Activated CD8-positive, alpha-beta memory T cell treated with anti-CD3 and anti-CD28 coated beads for 48 hours (primary cell): ENCODE measurements around the gene PHAF1.

Experiments used
- DNase-seq, 3 experiments: peaks; one replicate each; pipeline ENCODE4 v3.0.0-alpha.2; 2020; ENCODE audit warnings: low read depth in 2 of 3, low spot score in 2 of 3

PHAF1 gene

DNA sequence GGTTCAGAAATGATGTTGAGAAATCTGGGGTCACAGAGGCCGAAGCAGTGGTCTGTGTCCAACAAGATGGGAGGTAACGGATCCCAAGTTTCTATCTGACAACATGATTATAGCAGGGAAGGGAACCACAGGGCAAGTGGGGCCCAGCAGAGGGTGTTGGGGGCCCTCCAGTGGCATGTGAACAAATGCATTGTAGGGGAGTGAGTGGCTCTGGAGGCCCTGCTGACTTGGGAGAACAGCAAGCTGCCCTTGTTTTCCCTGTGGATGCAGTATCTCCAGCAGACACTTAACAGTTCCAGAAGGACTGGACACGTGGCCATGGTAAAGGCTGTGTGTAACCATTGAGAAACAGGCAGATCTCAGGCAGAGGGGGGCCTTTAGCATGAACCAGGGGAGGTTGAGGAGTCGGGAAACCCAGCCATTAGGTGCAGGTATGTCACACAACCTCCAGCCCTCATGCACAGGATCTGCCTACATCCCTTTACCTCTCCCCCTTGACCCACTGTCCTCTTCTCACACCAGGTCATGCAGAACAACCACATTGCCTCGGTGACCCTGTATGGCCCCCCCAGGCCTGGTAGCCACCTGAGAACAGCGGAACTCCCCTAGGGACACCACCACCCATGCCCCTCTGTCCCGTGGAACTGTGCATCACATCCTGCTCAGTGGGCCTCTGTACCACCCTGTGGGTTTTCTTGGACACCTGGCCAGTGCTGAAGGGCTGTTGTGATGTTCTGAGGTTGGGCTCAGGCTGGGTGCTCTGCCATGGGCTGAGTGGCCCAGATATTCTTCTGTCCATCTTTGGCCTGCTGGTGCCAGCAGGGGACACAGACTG is 37.0 kb downstream of the PHAF1 start:
- DNase-seq, result no peak

DNA sequence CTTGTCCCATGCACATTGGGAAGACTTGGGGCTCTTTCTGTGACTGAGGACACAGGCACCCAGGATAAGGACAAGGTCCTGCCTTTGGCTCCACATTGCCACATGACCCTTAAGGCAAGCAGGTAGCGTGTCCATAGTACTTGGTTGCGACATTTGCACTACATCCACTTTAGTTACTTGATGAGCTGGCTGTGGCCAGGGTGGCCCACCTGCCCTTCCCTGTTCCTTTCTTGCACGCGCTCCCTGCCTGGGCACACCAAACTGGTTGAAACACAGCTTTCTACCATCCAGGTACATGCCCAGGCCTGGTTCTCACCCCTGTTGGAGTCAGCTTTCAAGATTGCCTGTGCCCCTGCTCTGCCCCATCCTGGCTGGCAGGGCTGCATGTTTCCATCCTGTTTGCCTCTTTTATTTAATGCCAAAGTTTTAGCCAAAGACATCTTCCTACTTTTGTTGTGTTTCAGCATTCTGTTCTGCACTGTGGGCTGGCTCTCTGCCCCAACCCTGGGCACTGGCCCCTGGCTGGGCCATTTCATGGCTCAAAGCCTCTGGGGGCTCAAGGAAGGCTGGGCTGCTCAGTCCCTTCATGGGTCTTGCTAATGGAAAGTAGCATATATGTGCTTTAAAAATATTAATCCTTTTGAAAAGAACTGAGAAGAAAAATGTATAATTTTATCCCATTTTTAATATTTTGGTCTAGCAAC is 37.8 kb downstream of the PHAF1 start:
- no peak for DNase-seq

DNA sequence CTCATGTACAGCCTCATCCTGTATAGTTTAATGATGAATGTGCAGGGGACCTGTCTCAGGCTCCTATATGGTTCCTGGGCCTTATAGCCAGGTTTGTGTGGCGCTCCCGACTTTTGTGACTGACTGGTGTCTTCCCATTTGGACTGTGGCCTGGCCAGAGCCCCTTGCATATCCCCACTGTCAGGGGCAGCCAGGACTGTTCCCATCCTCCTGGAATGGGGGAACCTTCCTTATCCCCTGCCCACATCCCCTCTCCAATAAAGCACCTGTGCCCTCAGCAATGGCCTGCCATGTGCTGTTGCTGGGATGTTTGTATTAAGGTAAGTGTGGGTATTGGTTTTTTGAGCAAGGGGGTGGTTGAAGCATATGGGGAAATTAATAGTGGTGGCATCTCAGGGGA is 38.5 kb downstream of the PHAF1 start:
- DNase-seq, result no peak

DNA sequence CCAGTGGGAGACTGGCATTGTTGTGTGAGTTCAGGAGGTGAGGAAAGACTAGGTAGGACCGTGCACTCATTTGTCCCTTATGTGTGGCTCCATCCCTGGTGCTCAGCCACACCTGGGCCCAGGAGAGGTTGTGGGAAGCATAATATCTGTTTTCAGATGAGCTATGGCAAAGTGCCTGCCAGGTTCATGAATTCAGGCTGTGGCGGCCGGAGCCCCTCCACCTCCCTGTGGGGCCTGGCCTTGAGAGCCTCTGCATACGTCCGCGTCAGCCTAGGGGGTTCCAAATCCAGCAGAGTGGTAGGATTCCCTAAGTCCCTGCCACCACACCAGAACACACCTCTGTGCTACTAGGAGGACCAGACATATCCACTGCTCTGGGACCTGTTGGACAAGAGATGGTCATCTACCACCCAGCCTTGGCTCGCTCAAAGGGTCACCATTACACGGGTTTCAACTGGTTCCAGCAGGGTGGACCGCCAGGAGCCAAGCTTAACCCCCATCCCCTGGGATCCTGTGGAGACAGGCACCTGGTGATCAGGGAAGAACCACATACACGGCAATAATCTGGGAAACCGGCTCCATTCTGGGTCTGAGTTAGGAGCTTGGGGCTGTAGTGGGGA is 39.0 kb downstream of the PHAF1 start:
- DNase-seq, result no peak

DNA sequence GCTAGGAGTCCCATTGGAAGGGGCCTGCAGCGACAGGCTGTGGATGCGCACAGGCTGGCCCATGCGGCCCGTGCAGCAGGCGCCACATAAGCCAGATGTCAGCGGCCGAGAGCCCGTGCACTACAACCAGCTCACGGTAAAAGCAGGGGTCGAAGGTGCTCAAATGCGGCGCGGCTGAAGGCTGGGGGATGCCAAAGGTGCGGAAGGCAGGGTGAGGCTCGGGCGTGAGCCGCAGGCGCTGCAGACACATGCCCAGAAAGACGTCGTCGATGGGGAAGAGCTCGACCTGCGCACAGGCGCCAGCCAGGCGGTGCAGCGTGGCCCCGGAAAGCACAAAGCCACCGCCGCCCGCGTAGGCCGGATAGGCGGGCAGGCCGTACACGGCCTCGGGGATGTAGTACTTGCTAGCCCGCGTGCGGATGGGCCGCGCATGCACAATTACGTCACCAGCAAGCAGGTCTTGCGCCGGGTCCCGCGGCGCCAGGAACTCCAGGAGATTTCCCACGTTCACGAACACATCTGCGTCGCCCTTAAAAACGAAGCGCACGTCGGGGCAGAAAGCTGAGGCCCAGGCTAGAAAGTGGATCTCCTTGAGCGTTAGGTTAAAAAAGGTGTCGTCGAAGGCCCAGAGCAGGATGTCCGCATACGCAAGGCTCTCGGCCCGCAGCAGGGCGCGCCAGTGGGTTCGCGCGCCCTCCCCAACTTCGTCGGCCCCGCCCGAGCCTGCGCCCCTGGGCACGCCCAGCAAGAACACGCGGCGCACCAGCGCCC is 39.7 kb downstream of the PHAF1 start:
- no peak for DNase-seq

DNA sequence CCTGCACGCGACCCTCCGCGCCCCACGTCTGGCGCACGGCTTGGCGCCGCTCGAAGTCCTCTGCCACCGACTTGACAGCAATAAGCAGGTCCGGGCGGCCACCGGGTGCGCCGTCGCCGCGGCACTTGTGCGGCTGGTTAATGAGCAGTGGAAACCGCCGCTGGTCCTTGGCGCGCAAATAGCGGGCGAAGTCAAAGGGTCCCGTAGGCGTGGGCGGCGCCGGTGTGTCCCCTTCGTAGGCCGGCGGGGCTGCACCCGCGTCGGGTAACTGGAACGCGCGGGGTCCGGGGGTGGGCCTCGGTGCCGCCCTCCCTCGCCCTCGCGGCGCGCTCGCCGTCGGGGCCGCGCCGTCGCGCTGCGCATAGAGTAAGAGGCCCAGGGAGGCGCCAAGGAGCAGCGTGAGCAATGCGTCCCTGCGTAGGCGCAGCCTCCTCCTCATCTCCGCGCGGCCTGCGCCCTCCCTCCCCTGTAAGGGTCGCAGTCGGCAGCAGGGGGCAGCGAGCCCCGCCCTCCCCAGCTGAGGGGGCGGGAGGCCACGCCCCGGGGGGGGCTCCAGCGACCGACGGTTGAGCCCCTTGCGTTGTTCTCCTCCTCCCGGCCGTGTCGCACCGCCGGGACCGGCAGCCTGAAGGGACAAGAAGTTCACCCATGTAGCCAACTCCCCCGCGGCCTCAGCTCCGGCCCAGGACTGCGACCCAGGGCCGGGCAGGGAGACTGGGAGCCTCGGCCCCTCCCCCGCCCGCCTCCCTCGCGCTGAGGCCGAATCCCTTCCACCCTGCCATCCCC is 40.5 kb downstream of the PHAF1 start:
- no peak for DNase-seq

DNA sequence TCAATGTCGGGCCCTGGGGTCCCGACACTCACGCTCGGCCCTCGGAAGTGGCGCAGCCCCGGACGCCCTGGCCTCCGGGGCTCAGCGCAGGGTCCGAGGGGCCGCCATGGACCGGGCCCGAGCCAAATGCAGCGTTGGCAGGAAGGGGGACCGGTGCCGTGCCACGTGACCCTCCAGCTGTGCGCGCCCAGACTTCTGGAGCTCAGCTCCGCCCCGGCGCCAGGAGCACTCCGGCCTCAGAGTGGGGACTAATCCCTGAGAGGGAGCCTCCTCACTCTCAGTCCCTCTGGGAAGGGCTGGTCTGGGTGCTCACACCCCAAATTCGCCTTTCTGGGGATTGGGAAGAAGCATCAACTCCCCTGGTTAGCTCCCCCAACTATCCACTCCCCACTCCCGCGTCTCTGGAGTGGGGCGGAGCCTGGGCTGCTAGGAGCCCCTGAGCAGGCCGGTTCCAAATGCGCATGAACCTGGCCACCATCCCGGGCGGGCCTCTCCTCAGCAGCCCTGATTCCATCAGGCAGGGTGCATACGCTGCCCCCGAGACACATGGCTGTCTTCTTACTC is 41.2 kb downstream of the PHAF1 start, which contains the start of gene B3GNT9:
B3GNT9 (minus strand) TSS at position 166 of the 564 bp plus-strand sequence. CDS start 513 bp downstream, outside the sequence.
- DNase-seq, result no peak

DNA sequence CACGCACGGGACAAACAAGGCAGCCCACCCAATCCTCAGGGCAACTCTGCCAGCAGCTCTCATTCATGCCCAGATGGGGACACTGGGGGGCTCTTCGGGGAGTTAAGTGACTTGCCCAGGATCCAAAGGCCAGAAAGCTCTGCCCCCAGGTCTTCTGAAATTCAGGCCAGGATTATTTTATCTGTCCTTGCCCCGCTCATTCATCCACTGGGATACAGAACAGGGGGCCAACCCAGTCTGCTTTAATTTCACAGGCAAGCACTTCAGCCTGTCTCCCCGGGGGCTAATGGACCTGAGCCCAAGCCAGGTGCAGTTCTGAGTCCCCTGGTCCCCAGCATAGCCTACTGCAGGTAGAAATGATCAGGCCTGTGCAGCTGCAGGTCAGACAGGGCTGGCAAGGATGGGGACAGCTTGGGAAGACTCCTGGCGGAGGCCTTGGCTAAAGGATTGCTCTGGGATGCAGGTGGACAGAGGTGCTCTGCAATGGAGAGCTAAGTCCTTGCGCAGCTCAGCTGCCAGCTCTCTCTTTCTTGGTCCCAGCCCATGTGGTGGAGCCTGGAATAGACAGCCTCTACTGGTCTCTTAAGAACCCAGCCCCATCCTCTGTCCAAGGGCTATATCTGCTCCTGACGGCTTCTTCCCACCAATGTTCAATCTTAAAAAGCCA is 41.8 kb downstream of the PHAF1 start:
- DNase-seq, result no peak

DNA sequence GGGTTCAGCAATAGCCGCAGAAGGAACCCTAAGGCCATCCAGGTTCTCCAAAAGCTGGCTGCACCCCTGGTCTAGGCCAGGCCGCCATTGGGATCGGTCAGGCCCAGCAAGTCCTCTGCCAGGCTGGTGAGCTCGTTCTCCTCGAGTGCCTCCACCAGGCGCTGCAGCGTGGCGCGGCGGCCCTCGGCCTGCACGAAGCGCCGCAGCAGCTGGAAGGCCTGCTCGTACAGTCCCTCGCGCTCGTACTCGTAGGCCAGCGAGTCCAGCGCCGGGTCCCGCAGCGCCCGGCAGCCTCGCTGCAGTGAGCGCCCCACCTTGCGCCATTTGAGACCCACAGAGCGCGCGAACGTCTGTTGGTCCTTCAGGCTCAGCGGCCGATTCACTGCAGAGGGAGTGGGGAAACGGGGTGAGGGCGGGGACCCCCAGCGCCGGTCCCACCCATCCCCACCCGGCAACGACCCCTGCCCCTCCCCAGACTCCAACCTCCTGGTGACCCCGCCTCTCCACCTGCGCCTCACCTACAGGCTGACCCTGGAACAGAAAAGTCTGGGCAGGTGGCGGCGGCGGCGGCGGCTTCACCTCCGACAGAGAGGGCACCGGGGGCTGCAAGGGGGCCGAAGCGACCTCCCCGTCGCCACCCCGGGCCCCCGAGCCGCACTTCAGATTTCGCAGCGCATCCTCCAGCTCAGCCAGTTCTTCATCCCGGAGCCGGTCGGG is 45.0 kb downstream of the PHAF1 start:
- DNase-seq, result no peak

DNA sequence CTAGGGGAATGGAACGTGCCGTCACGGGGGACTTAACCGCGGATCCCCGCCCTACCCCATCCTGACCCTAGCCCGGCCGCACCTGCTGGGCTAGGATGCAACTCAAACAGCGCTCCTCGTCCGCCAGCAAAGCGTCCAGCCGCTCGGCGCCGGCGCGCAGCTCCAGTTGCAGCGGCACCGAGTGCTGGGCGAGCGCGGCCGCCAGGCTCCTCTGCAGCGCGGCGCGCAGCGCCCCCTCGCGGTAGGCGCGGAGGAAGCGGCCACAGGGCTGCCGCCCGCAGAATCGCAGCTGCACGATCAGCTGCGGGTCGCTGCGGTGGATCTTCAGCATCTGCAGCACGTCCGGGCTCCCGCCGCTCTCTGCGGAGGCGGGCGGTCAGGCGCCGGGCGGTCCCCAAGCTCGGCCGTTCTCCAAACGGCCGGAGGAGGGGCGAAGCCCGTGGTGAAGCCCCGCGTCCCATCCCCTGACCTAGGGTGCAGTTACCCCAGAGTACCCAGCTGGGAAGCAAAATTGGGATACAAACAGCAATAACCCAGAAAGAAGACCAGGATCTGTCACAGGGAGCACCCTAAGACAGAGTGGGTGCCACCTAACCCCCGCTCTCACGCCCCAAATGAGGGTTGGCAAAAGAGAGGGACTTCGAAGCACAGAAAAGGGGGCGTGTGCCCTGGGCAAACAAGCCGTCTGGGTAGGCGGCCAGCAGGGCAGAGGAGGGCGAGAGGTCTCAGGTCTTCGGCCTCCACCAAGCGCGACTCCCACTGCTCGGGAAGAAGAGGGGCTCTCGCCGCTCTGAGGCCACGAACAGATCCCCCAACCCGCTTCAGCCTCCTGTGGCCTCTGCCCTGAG is 45.8 kb downstream of the PHAF1 start:
- peak; percentile 54 to 70 (median 69) for DNase-seq

DNA sequence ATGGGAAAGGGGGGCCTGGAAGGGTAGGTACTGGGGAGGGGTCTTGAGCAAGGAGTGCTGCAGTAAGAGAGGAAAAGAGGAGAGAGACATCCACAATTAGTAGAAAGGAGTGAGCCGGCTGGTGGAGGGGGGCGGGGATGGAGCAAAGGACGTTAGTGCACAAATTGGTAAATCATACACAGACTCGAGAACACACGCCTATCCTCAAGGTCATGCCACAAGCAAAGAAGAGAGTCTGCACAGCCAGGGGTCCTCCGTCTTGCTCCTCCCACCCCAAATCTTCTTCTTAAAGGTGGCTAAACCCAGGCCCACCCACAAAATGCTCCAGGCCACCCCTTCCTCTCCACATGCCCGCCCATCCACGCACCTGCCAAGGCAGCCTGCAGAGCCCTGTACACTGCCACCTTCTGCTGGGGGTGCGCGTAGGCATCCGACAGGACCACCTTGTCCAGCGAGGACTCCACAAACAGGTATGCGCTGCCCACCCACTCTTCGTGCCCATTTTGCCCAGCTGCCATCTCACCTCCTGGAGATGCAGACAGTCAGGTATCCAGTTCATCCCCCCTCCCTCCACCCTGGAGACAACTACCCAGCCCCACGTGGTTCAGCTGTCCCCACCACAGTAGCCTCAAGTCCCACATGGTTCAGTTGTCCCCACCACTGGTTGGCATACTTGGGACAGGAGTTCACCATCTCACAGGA is 46.6 kb downstream of the PHAF1 start:
- no peak for DNase-seq

DNA sequence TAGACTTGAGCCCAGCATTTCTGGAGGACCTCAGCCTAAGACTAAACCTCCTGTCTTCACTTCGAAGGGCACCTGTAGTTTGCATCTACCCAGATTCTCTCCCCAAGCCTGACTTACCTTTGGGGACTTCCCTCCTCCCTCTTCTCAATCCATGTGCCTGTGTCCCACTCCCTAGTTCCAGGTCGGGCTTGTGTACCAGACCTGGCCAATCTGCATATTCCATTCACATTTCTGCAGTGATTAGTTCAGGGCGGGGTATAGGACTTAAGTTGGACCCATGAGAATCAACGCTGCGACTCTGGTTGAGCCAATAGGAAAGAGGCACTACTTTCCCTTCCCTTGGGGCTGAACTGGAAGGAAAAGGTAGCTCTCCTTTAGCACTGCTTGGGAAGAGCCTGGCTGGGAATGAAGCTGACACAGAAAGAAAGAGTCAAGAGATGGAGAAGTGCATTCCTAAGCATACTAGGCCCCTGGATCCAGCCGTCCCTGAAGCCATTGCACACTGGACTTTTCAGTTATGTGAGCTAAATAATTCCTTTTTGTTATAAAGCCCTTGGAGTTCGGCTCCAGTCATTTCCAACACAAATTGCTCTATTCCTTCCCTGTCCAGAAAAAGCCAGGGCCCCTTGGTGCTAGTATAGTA is 47.5 kb downstream of the PHAF1 start:
- no peak for DNase-seq

DNA sequence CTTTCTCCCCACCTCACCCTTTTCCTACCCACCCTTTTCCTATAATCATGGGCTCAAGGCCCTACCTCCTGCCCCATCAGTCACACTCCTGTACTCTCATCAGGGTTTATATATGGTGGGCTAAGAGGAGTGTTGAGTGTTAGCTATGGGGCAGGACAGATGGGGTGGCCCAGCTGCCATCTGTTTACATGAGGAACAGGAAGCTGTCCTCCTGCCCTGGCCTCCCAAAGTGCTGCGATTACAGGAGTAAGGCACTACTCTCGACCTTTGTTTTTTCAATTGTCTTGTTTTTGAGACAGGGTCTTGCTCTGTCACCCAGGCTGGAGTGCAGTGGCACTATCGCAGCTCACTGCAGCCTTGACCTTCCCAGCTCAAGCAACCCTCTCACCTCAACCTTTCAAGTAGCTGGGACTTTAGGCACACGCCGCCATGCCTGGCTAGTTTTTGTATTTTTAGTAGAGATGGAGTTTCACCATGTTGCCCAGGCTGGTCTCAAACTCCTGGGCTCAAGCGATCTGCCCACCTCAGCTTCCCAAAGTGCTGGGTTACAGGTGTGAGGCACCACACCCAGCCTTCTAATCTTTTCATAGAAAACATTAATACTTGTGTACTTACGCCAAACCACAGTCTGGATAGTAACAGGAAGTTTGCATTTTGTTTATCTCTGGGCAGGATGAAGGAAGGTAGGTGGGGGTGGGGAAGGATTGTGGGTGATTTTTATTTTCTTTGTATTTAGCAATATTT is 48.3 kb downstream of the PHAF1 start:
- no peak for DNase-seq

DNA sequence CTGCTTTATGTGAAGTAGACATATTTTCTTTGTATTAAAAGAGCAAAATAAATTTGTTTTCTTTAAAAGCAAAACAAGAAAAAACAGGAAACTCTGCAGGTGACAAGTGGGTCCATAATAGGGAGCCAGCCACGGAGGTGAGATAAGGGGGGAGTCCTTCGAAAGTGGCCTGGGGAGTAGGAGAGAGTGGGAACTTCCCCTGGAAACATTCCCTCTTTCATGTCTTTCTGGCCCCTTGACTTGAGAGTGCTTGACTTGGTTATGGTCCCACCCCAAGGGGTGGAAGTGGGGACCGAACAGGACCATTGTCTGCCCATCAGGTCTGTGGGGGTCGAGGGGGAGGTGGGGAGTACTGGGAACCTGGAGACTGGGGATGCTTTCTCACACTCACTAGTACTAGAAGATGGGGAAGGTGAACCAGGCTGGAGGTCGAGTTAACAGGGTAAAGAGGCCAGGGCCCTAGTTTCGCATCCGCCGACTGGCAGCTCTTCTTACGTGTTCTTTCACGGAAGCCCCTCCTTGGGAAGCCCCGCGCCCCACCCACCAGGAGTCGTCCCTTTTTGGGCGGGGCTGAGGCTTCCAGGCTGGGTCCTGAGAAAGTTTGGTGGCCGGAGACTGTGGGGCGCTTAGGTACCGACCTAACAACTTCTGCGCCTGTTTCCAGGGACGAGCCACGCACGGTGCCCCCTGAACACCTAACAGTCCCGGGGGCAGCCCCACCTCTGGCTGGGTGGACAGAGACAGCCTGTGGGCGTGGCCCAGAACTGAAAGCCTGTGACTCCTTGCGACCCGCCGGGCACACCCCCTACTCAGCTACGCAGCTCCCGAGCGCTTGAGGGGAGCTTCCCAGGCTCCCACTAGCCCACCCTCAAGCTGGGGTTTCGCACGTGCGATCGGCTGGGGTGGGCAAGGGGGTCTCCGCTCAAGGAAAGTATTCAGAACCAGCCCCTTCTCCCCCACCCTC is 49.2 kb downstream of the PHAF1 start:
- peak; percentile 54 to 71 (median 60) for DNase-seq

DNA sequence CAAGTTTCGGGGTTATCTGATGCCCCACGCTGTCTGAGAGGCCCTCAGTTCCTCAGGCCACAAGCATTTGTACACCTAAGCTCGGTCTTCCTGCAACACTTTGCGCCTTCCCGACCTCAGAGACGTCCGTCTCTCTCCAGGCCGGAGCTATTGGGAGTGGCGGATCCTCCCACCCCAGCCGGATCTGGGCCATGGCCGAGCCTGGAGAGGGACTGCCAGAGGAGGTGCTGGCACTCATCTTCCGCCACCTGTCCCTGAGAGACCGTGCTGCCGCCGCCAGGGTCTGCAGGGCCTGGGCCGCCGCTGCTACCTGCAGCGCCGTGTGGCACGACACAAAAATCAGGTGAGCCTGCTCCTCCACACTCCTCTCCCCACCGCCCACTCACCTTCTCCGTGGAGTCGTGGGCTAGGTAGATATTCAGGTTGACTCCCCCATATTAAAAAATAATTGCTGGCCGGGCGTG is 51.9 kb downstream of the PHAF1 start:
- no peak for DNase-seq
